Parathyroid adenoma (tissue), 2 donors: Measurements from ENCODE around the gene SFI1.

Source experiments
- H2AFZ ChIP-seq: fragments of 300-600 bp; sonication (generic); one replicate; pipeline ENCODE4 v1.7.0; 2017; ENCODE audit warnings: antibody characterized with exemption, mild to moderate bottlenecking
- H3K27ac ChIP-seq: fragments of 300-600 bp; sonication (generic); one replicate; pipeline ENCODE4 v1.7.0; 2017
- H3K27me3 ChIP-seq: fragments of 300-600 bp; sonication (generic); one replicate; pipeline ENCODE4 v1.7.0; 2017; ENCODE audit warnings: low read length; ENCODE audit not compliant: control insufficient read depth, insufficient read depth
- H3K36me3 ChIP-seq: fragments of 300-600 bp; sonication (generic); one replicate; pipeline ENCODE4 v1.7.0; 2017; ENCODE audit warnings: low read length; ENCODE audit not compliant: control insufficient read depth, insufficient read depth
- H3K4me1 ChIP-seq: fragments of 300-600 bp; sonication (generic); one replicate; pipeline ENCODE4 v1.7.0; 2017; ENCODE audit warnings: control low read depth
- H3K4me2 ChIP-seq: fragments of 300-600 bp; sonication (generic); one replicate; pipeline ENCODE4 v1.7.0; 2017; ENCODE audit warnings: low read length
- H3K4me3 ChIP-seq: fragments of 300-600 bp; sonication (generic); one replicate; pipeline ENCODE4 v1.7.0; 2017; ENCODE audit warnings: low read depth, low read length
- H3K79me2 ChIP-seq: fragments of 300-600 bp; sonication (generic); one replicate; pipeline ENCODE4 v1.7.0; 2017; ENCODE audit warnings: control low read depth
- H3K9ac ChIP-seq: fragments of 300-600 bp; sonication (generic); one replicate; pipeline ENCODE4 v1.7.0; 2017; ENCODE audit warnings: mild to moderate bottlenecking
- H3K9me3 ChIP-seq: fragments of 300-600 bp; sonication (generic); one replicate; pipeline ENCODE4 v1.7.0; 2017; ENCODE audit warnings: low read length; ENCODE audit not compliant: control insufficient read depth
- CTCF ChIP-seq: fragments of 300-600 bp; sonication (generic); IDR thresholded peaks from one replicate; pipeline ENCODE4 v1.7.0; 2017; ENCODE audit warnings: antibody characterized with exemption, mild to moderate bottlenecking
- donor health status: primary hyperparathyroidism.

The SFI1 gene

GRCh38 chr22:31488988-31489617 lies 7.2 kb upstream of the SFI1 start:
- Histone ChIP-seq H3K4me1 (no peaks in the 10 kb centered on the region), H3K79me2 (peaks cover under 1% of the 10 kb centered on the region), H3K27me3 (no peaks in the 10 kb centered on the region), H3K9me3 (no peaks in the 10 kb centered on the region), H3K27ac (peak overlapping the region; percentile 16), H3K9ac (no peak overlapping the region), H3K4me2 (peak overlapping the region; percentile 72), H3K4me3 (peak overlapping the region; percentile 74), H2AFZ (peak overlapping the region; percentile 74), H3K36me3 (no peaks in the 10 kb centered on the region)
- TF ChIP-seq CTCF, result no peak

GRCh38 chr22:31489632-31490495 lies 6.5 kb upstream of the SFI1 start, which contains the start of gene EIF4ENIF1:
TSS of gene EIF4ENIF1 (minus strand) at chr22:31489842. CDS start at chr22:31488718, 1,124 bp downstream.
- Histone ChIP-seq H3K79me2 (no peaks in the 10 kb centered on the region), H3K9me3 (no peaks in the 10 kb centered on the region), H3K27me3 (no peaks in the 10 kb centered on the region), H3K4me2 (peak within 1 kb of the TSS; percentile 84), H2AFZ (peak within 1 kb of the TSS; percentile 80), H3K9ac (no peak within 1 kb of the TSS), H3K36me3 (no peaks in the 10 kb centered on the region), H3K27ac (peak within 1 kb of the TSS; percentile 95), H3K4me1 (no peaks in the 10 kb centered on the region), H3K4me3 (peak within 1 kb of the TSS; percentile 74)
- TF ChIP-seq CTCF, result no peak

GRCh38 chr22:31490496-31490925 lies 5.8 kb upstream of the SFI1 start:
- no peaks in the 10 kb centered on the region for H3K36me3 ChIP-seq
- H3K4me2 ChIP-seq, result peak overlapping the region; percentile 84
- H3K27ac ChIP-seq, result peak overlapping the region; percentile 95
- H3K4me3 ChIP-seq, result peak overlapping the region; percentile 74
- no peaks in the 10 kb centered on the region for H3K79me2 ChIP-seq
- peak overlapping the region; percentile 80 for H2AFZ ChIP-seq
- no peak for TF ChIP-seq CTCF
- H3K4me1 ChIP-seq, result no peaks in the 10 kb centered on the region
- H3K9me3 ChIP-seq, result no peaks in the 10 kb centered on the region
- H3K27me3 ChIP-seq, result no peaks in the 10 kb centered on the region
- no peak overlapping the region for H3K9ac ChIP-seq

- Histone ChIP-seq H3K79me2 (no peaks in the 10 kb centered on the region), H3K27ac (peak overlapping the region; percentile 95), H3K9me3 (no peaks in the 10 kb centered on the region), H3K36me3 (no peaks in the 10 kb centered on the region), H3K4me2 (peak overlapping the region; percentile 84), H3K9ac (no peak overlapping the region), H3K4me1 (no peaks in the 10 kb centered on the region), H3K4me3 (peak overlapping the region; percentile 74), H3K27me3 (no peaks in the 10 kb centered on the region), H2AFZ (no peak overlapping the region)
- no peak for TF ChIP-seq CTCF
Observed at GRCh38 chr22:31491218-31491962, 4.9 kb upstream of the SFI1 start.
